NOMO-1 treated with DMSO at 0.1 percent for 48 hours (cell line): ENCODE results near the gene NVL.
A peak's percentile ranks its signal among the peaks of the same experiment; 100 is the strongest.
"Not testable (repeated sequence)": the region's sequence is repeated elsewhere in the genome, so short reads cannot be mapped to it uniquely, and the experiment has no call there.

Experiments
- DNase-seq: peaks from one replicate; lab custom pipeline; 2025; ENCODE audit not compliant: unreplicated experiment; lab: John Stamatoyannopoulos, UW

Gene NVL

GRCh38 chr1:224329842-224330753 is at the start of gene NVL:
Gene NVL, minus strand, starts transcription at chr1:224330172. Its CDS starts 45 bp downstream, at chr1:224330127.
- peak; percentile 86 for DNase-seq

GRCh38 chr1:224378855-224379631 is 49.1 kb upstream of the NVL start:
- DNase-seq, result peak; percentile 85

- DNase-seq, result peak; percentile 43
These were observed 47.7 kb upstream of the NVL start for GRCh38 chr1:224377676-224378006.

- DNase-seq, result no peak
These were observed 45.1 kb upstream of the NVL start for GRCh38 chr1:224375059-224375458.

GRCh38 chr1:224373008-224373590 is 43.1 kb upstream of the NVL start:
- no peak for DNase-seq

GRCh38 chr1:224368409-224368808 is 38.4 kb upstream of the NVL start:
- no peak for DNase-seq

- no peak for DNase-seq
These were observed 29.2 kb upstream of the NVL start for GRCh38 chr1:224359207-224359606.

GRCh38 chr1:224358237-224358636 is 28.3 kb upstream of the NVL start:
- DNase-seq, result no peak

GRCh38 chr1:224357626-224358124 is 27.7 kb upstream of the NVL start:
- DNase-seq, result peak; percentile 90

- DNase-seq, result peak; percentile 96
These were observed 27.0 kb upstream of the NVL start, which contains the start of gene CNIH4 for GRCh38 chr1:224356685-224357625. Gene CNIH4, plus strand, starts transcription at chr1:224356879. Its CDS starts 46 bp downstream, at chr1:224356925.

GRCh38 chr1:224353975-224354925 is 24.3 kb upstream of the NVL start:
- DNase-seq, result no peak

- DNase-seq, result not testable (repeated sequence)
These were observed 22.6 kb upstream of the NVL start for GRCh38 chr1:224352436-224353085.

- not testable (repeated sequence) for DNase-seq
These were observed 19.7 kb upstream of the NVL start for GRCh38 chr1:224349716-224350115.

GRCh38 chr1:224348137-224348536 is 18.2 kb upstream of the NVL start:
- DNase-seq, result no peak

- DNase-seq, result peak; percentile 7
These were observed 13.7 kb upstream of the NVL start for GRCh38 chr1:224343679-224344078.

- DNase-seq, result peak; percentile 23
These were observed 10.7 kb upstream of the NVL start for GRCh38 chr1:224340453-224341384.

- no peak for DNase-seq
These were observed 9.6 kb upstream of the NVL start for GRCh38 chr1:224339442-224340033.
